ENCODE measurements around the gene ZNF716. TPM values are rescaled to one million over a fixed set of nuclear protein-coding genes. Genes with fewer than 3 reads are reported as not detected.
"Not testable (repeated sequence)": the region's sequence is repeated elsewhere in the genome, so short reads cannot be mapped to it uniquely, and the experiment has no call there.

Gene ZNF716
- total RNA-seq = not detected

GRCh38 chr7:57449904-57450303 lies at the start of gene ZNF716:
Gene ZNF716, plus strand, starts transcription at chr7:57450177. Its CDS starts 112 bp downstream, at chr7:57450289.
- DNase-seq = no peak
- no peaks in the 10 kb centered on the region for H3K27me3 Mint-ChIP-seq
- peaks cover under 1% of the 10 kb centered on the region for H3K36me3 Mint-ChIP-seq (ENCODE audit: low read depth)
- H3K27ac Mint-ChIP-seq = no peak within 1 kb of the TSS
- peaks cover 35% of the 10 kb centered on the region for H3K9me3 Mint-ChIP-seq
- ChIA-PET POLR2A (no interaction called here), CTCF (no interaction called here)
- no peaks in the 10 kb centered on the region for H3K4me1 Mint-ChIP-seq
- no peak within 1 kb of the TSS for H3K4me3 Mint-ChIP-seq

- Mint-ChIP-seq H3K36me3 (ENCODE audit: low read depth) (no peaks in the 10 kb centered on the region), H3K27ac (no peak overlapping the region), H3K9me3 (peaks cover 24% of the 10 kb centered on the region)
Measured at GRCh38 chr7:57400531-57401155, 49.3 kb upstream of the ZNF716 start.

GRCh38 chr7:57403051-57403450 lies 46.9 kb upstream of the ZNF716 start:
- H3K27me3 Mint-ChIP-seq; H3K27ac Mint-ChIP-seq; H3K4me3 Mint-ChIP-seq; H3K36me3 Mint-ChIP-seq (ENCODE audit: low read depth); H3K4me1 Mint-ChIP-seq; DNase-seq; CTCF ChIA-PET; POLR2A ChIA-PET: not testable (repeated sequence)
- peaks cover 24% of the 10 kb centered on the region for H3K9me3 Mint-ChIP-seq

More at GRCh38 chr7:57400531-57401155, 49.3 kb upstream of the ZNF716 start:
- CTCF ChIA-PET = no interaction called here
- H3K4me1 Mint-ChIP-seq = no peaks in the 10 kb centered on the region
- H3K4me3 Mint-ChIP-seq = no peak overlapping the region
- POLR2A ChIA-PET = no interaction called here
- H3K27me3 Mint-ChIP-seq = no peaks in the 10 kb centered on the region
- no peak for DNase-seq

GRCh38 chr7:57403601-57404342 lies 46.2 kb upstream of the ZNF716 start:
- CTCF ChIA-PET = no interaction called here
- H3K36me3 Mint-ChIP-seq (ENCODE audit: low read depth) = no peaks in the 10 kb centered on the region

GRCh38 chr7:57404343-57404966 lies 45.5 kb upstream of the ZNF716 start:
- ChIA-PET POLR2A (no interaction called here), CTCF (no interaction called here)
- Mint-ChIP-seq H3K27me3 (no peaks in the 10 kb centered on the region), H3K4me3 (no peak overlapping the region), H3K9me3 (peaks cover 27% of the 10 kb centered on the region), H3K27ac (no peak overlapping the region), H3K4me1 (no peaks in the 10 kb centered on the region), H3K36me3 (ENCODE audit: low read depth) (no peaks in the 10 kb centered on the region)
- DNase-seq = no peak

More at GRCh38 chr7:57403601-57404342, 46.2 kb upstream of the ZNF716 start:
- H3K27ac Mint-ChIP-seq = no peak overlapping the region
- H3K4me1 Mint-ChIP-seq = no peaks in the 10 kb centered on the region
- H3K4me3 Mint-ChIP-seq = no peak overlapping the region
- POLR2A ChIA-PET = no interaction called here
- no peak for DNase-seq
- peaks cover 24% of the 10 kb centered on the region for H3K9me3 Mint-ChIP-seq
- no peaks in the 10 kb centered on the region for H3K27me3 Mint-ChIP-seq

GRCh38 chr7:57404967-57405421 lies 45.0 kb upstream of the ZNF716 start:
- H3K4me1 Mint-ChIP-seq = no peaks in the 10 kb centered on the region
- H3K27ac Mint-ChIP-seq = no peak overlapping the region
- DNase-seq = no peak
- no peaks in the 10 kb centered on the region for H3K27me3 Mint-ChIP-seq
- H3K36me3 Mint-ChIP-seq (ENCODE audit: low read depth) = no peaks in the 10 kb centered on the region
- H3K9me3 Mint-ChIP-seq = peaks cover 27% of the 10 kb centered on the region
- ChIA-PET CTCF (no interaction called here), POLR2A (no interaction called here)
- no peak overlapping the region for H3K4me3 Mint-ChIP-seq

GRCh38 chr7:57407125-57407524 lies 42.9 kb upstream of the ZNF716 start:
- ChIA-PET CTCF (no interaction called here), POLR2A (no interaction called here)
- H3K27ac Mint-ChIP-seq = no peak overlapping the region
- H3K27me3 Mint-ChIP-seq = no peaks in the 10 kb centered on the region
- DNase-seq = no peak
- H3K36me3 Mint-ChIP-seq (ENCODE audit: low read depth) = no peaks in the 10 kb centered on the region
- H3K4me3 Mint-ChIP-seq = no peak overlapping the region
- no peaks in the 10 kb centered on the region for H3K4me1 Mint-ChIP-seq
- peaks cover 36% of the 10 kb centered on the region for H3K9me3 Mint-ChIP-seq

- CTCF ChIA-PET = no interaction called here
- DNase-seq = no peak
- Mint-ChIP-seq H3K27me3 (no peaks in the 10 kb centered on the region), H3K4me1 (no peaks in the 10 kb centered on the region), H3K27ac (no peak overlapping the region), H3K36me3 (ENCODE audit: low read depth) (no peaks in the 10 kb centered on the region), H3K4me3 (no peak overlapping the region), H3K9me3 (peaks cover 26% of the 10 kb centered on the region)
- POLR2A ChIA-PET = no interaction called here
Measured at GRCh38 chr7:57412168-57412567, 37.8 kb upstream of the ZNF716 start.

- POLR2A ChIA-PET = no interaction called here
- H3K4me1 Mint-ChIP-seq = no peaks in the 10 kb centered on the region
- H3K9me3 Mint-ChIP-seq = peaks cover 24% of the 10 kb centered on the region
- no peak for DNase-seq
- no peak overlapping the region for H3K27ac Mint-ChIP-seq
- H3K4me3 Mint-ChIP-seq = no peak overlapping the region
- no peaks in the 10 kb centered on the region for H3K36me3 Mint-ChIP-seq (ENCODE audit: low read depth)
- H3K27me3 Mint-ChIP-seq = no peaks in the 10 kb centered on the region
- CTCF ChIA-PET = no interaction called here
Measured at GRCh38 chr7:57412618-57413017, 37.4 kb upstream of the ZNF716 start.

- H3K36me3 Mint-ChIP-seq (ENCODE audit: low read depth) = no peaks in the 10 kb centered on the region
- ChIA-PET POLR2A (no interaction called here), CTCF (no interaction called here)
- H3K4me3 Mint-ChIP-seq = no peak overlapping the region
- peaks cover 29% of the 10 kb centered on the region for H3K9me3 Mint-ChIP-seq
- no peak overlapping the region for H3K27ac Mint-ChIP-seq
- H3K4me1 Mint-ChIP-seq = no peaks in the 10 kb centered on the region
- DNase-seq = no peak
- H3K27me3 Mint-ChIP-seq = no peaks in the 10 kb centered on the region
Measured at GRCh38 chr7:57413529-57414398, 36.2 kb upstream of the ZNF716 start.

GRCh38 chr7:57414415-57414814 lies 35.6 kb upstream of the ZNF716 start:
- Mint-ChIP-seq H3K27me3 (no peaks in the 10 kb centered on the region), H3K4me3 (no peak overlapping the region), H3K36me3 (ENCODE audit: low read depth) (no peaks in the 10 kb centered on the region), H3K4me1 (no peaks in the 10 kb centered on the region), H3K9me3 (peaks cover 25% of the 10 kb centered on the region), H3K27ac (no peak overlapping the region)
- ChIA-PET POLR2A (no interaction called here), CTCF (no interaction called here)
- no peak for DNase-seq

- Mint-ChIP-seq H3K9me3 (peaks cover 25% of the 10 kb centered on the region), H3K36me3 (ENCODE audit: low read depth) (no peaks in the 10 kb centered on the region)
Measured at GRCh38 chr7:57414852-57415251, 35.1 kb upstream of the ZNF716 start.

GRCh38 chr7:57415326-57415725 lies 34.7 kb upstream of the ZNF716 start:
- H3K4me1 Mint-ChIP-seq = no peaks in the 10 kb centered on the region
- H3K27ac Mint-ChIP-seq = no peak overlapping the region
- CTCF ChIA-PET = no interaction called here
- H3K36me3 Mint-ChIP-seq (ENCODE audit: low read depth) = no peaks in the 10 kb centered on the region
- no peak for DNase-seq
- no peaks in the 10 kb centered on the region for H3K27me3 Mint-ChIP-seq
- peaks cover 25% of the 10 kb centered on the region for H3K9me3 Mint-ChIP-seq
- no peak overlapping the region for H3K4me3 Mint-ChIP-seq
- POLR2A ChIA-PET = no interaction called here

More at GRCh38 chr7:57414852-57415251, 35.1 kb upstream of the ZNF716 start:
- CTCF ChIA-PET = no interaction called here
- no peak for DNase-seq
- POLR2A ChIA-PET = no interaction called here
- Mint-ChIP-seq H3K4me3 (no peak overlapping the region), H3K4me1 (no peaks in the 10 kb centered on the region), H3K27ac (no peak overlapping the region), H3K27me3 (no peaks in the 10 kb centered on the region)
